ENCODE measurements around the gene FAM168A.
"Not testable (repeated sequence)": the region's sequence is repeated elsewhere in the genome, so short reads cannot be mapped to it uniquely, and the experiment has no call there.

Gene FAM168A

GRCh38 chr11:73465871-73466270 is 132.0 kb downstream of the FAM168A start:
- FAIRE-seq, result no peak

- FAIRE-seq, result no peak
Observed at GRCh38 chr11:73465023-73465675, 132.8 kb downstream of the FAM168A start.

GRCh38 chr11:73464347-73464746 is 133.6 kb downstream of the FAM168A start:
- no peak for FAIRE-seq

GRCh38 chr11:73463359-73463758 is 134.6 kb downstream of the FAM168A start:
- FAIRE-seq, result no peak

- no peak for FAIRE-seq
Observed at GRCh38 chr11:73461964-73462363, 135.9 kb downstream of the FAM168A start.

- FAIRE-seq, result no peak
Observed at GRCh38 chr11:73461335-73461840, 136.5 kb downstream of the FAM168A start.

GRCh38 chr11:73458201-73458600 is 139.7 kb downstream of the FAM168A start:
- no peak for FAIRE-seq

GRCh38 chr11:73454987-73455386 is 142.9 kb downstream of the FAM168A start:
- FAIRE-seq, result no peak

GRCh38 chr11:73453562-73453961 is 144.3 kb downstream of the FAM168A start:
- no peak for FAIRE-seq

- no peak for FAIRE-seq
Observed at GRCh38 chr11:73452726-73453125, 145.2 kb downstream of the FAM168A start.

- FAIRE-seq, result no peak
Observed at GRCh38 chr11:73451896-73452295, 146.0 kb downstream of the FAM168A start.

GRCh38 chr11:73446766-73447165 is 151.1 kb downstream of the FAM168A start:
- FAIRE-seq, result no peak

- FAIRE-seq, result no peak
Observed at GRCh38 chr11:73445980-73446379, 151.9 kb downstream of the FAM168A start.

- no peak for FAIRE-seq
Observed at GRCh38 chr11:73439002-73439843, 158.7 kb downstream of the FAM168A start.

- not testable (repeated sequence) for FAIRE-seq
Observed at GRCh38 chr11:73436859-73437258, 161.1 kb downstream of the FAM168A start.

- no peak for FAIRE-seq
Observed at GRCh38 chr11:73431396-73431795, 166.5 kb downstream of the FAM168A start.

GRCh38 chr11:73430326-73430725 is 167.6 kb downstream of the FAM168A start:
- FAIRE-seq, result no peak

GRCh38 chr11:73429121-73429750 is 168.7 kb downstream of the FAM168A start:
- FAIRE-seq, result no peak

- no peak for FAIRE-seq
Observed at GRCh38 chr11:73428699-73429098, 169.2 kb downstream of the FAM168A start.

GRCh38 chr11:73428227-73428626 is 169.7 kb downstream of the FAM168A start:
- no peak for FAIRE-seq

- no peak for FAIRE-seq
Observed at GRCh38 chr11:73426219-73426850, 171.6 kb downstream of the FAM168A start.

- no peak for FAIRE-seq
Observed at GRCh38 chr11:73425108-73425507, 172.8 kb downstream of the FAM168A start.

- no peak for FAIRE-seq
Observed at GRCh38 chr11:73423506-73423905, 174.4 kb downstream of the FAM168A start.
